ENCODE data around the gene RIPK3. TPM values are rescaled to one million over a fixed set of nuclear protein-coding genes. Genes with fewer than 3 reads are reported as not detected.

Gene RIPK3
- total and polyA plus RNA-seq, 7 donors = 0.94 to 1.9 (median 1.2) TPM

DNA sequence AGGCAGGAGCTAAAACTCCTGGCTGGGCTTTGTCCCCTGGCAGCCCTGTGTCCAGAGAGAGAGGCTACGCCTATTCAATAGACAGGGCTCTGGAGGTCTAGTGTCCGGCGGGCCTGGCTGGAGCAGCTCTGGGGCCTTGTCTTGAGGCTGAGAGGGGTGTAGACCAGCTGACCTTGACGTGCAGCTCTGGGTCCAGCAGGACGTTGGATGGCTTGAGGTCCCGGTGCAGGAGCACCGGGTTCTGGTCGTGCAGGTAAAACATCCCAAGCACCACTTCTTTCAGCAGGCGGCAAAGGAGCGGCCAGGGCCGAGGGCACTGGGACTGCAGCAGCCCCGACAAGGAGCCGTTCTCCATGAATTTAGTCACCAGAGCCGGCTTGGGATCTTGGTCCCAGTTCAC is 948 bp downstream of the RIPK3 start:
- H3K4me1 ChIP-seq = peaks cover 2% of the 10 kb centered on the region
- no peaks in the 10 kb centered on the region for H3K36me3 ChIP-seq (ENCODE audit: insufficient read depth in 1 of 2, low read depth in 1 of 2)
- peak overlapping the region; percentile 53 for H3K4me3 ChIP-seq
- DNase-seq (no peak), ATAC-seq (no peak)
- intact Hi-C loops (cut with DNase I) = no loop called here
- H3K27ac ChIP-seq = no peak overlapping the region
- no peaks in the 10 kb centered on the region for H3K9me3 ChIP-seq
- TF ChIP-seq, protein P1, sequence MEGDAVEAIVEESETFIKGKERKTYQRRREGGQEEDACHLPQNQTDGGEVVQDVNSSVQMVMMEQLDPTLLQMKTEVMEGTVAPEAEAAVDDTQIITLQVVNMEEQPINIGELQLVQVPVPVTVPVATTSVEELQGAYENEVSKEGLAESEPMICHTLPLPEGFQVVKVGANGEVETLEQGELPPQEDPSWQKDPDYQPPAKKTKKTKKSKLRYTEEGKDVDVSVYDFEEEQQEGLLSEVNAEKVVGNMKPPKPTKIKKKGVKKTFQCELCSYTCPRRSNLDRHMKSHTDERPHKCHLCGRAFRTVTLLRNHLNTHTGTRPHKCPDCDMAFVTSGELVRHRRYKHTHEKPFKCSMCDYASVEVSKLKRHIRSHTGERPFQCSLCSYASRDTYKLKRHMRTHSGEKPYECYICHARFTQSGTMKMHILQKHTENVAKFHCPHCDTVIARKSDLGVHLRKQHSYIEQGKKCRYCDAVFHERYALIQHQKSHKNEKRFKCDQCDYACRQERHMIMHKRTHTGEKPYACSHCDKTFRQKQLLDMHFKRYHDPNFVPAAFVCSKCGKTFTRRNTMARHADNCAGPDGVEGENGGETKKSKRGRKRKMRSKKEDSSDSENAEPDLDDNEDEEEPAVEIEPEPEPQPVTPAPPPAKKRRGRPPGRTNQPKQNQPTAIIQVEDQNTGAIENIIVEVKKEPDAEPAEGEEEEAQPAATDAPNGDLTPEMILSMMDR (IDR thresholded peaks at IDR 0.05) = no peak
- 70 to 79% (median 77%) methylated on average over 14 of the region's 14 CpGs for WGBS, 3 donors
- peaks cover 0 to 54% (median 9%) of the 10 kb centered on the region in 3 donors for H3K27me3 ChIP-seq (ENCODE audit: insufficient read depth in 3 of 3, low read length in 2 of 3)

DNA sequence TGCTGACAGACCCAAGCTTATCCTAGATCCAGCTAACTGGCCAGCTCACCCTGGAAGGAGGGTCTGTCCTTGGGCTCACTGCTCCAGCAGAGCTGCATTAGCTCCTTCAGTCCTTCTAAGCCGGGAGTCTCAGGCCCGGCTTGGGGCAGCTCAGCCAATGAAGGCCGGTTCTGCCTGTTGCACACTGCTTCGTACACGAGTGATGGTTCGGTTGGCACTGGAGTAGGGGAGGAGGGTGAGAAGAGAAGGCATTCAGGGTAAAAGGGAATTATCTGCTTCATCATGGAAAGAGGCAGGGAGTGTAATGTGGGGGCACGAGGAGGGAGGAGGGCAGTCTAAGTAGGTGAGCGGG is 2.0 kb downstream of the RIPK3 start:
- Histone ChIP-seq H3K27ac (no peak overlapping the region), H3K9me3 (no peaks in the 10 kb centered on the region), H3K27me3 (ENCODE audit: insufficient read depth in 3 of 3, low read length in 2 of 3) (peaks cover 0 to 60% (median 9%) of the 10 kb centered on the region in 3 donors), H3K4me1 (peaks cover 5% of the 10 kb centered on the region), H3K36me3 (ENCODE audit: insufficient read depth in 1 of 2, low read depth in 1 of 2) (no peaks in the 10 kb centered on the region), H3K4me3 (no peak overlapping the region)
- no peak for DNase-seq
- ATAC-seq = no peak
- intact Hi-C loops (cut with DNase I) = no loop called here
- TF ChIP-seq, protein P1 (IDR thresholded peaks at IDR 0.05) = no peak
- 89 to 92% (median 91%) methylated on average over 8 of the region's 8 CpGs for WGBS, 3 donors

DNA sequence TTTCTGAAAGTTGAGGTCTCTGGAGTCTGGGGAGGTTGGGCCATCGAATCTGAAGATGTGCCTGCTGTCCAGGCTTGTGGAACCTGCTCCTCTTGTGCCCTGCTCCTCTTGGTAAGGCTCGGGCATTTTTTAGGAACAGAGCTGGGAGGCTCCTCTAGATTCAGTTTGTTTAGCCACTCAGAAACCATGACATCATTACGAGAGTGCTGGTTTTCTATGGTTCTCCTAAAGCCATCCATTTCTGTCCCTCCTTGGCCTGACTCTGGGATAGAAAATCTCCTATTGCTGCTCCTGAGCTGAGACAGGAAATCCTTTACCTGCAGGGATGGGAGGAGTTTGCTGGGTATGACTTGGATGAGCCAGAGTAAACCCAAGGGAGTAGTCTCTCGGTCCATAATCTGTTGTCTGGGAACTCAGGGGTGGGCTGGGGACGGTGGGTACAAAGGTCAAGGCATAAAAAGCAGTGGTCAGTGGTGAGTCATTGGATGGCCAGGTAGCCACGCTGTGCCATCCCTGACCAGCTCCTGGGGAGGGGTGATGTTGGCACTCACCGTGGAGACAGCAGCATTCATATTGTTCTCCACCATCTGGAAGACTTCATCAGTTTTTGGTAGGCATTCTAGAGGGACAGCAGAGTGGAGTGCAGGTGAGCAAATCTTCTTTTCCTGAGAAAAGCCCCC is 2.5 kb downstream of the RIPK3 start:
- 80 to 88% (median 87%) methylated on average over 7 of the region's 7 CpGs for WGBS, 3 donors
- Histone ChIP-seq H3K9me3 (no peaks in the 10 kb centered on the region), H3K27me3 (ENCODE audit: insufficient read depth in 3 of 3, low read length in 2 of 3) (peaks cover 0 to 60% (median 9%) of the 10 kb centered on the region in 3 donors), H3K27ac (no peak overlapping the region), H3K4me3 (no peak overlapping the region), H3K36me3 (ENCODE audit: insufficient read depth in 1 of 2, low read depth in 1 of 2) (no peaks in the 10 kb centered on the region), H3K4me1 (peaks cover 9% of the 10 kb centered on the region)
- DNase-seq = no peak
- intact Hi-C loops (cut with DNase I) = no loop called here
- TF ChIP-seq, protein P1 (IDR thresholded peaks at IDR 0.05) = no peak
- no peak for ATAC-seq

DNA sequence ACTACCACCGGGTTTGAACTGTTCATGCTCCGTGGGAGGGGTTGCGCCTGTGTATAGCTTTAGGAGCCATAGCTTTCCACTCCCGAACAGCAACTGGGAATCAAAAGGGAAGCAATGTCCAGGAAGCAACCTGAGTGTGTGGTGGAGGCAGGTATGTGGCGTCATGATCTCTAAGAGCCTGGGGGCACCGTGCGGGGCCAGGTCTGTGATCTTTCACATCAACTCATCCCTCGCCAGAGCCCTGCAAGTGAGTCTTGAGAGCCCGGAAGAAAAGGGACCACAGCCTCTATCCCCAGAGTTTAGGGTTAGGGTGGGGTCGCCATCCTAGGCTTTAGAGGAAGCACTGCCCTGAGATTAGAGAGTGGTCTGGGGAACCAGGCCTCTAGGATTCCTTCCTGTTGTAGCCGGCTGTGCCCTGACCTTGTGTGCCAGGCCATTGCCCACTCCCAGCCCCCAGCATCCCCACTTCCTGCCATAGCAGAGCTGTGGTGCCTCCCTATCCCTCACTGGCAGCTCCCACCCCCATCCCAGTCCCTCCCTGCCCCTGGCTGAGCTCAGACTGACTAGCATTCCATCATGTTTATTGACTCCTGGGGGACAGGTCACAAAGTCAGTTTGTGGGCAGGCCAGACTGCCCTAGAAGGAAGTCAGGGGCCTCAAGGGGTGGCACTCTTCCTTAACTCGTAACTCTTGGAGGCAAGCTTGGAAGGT is 4.2 kb downstream of the RIPK3 start:
- intact Hi-C loops (cut with DNase I) = no loop called here
- 63 to 70% (median 69%) methylated on average over 12 of the region's 12 CpGs for WGBS, 3 donors
- H3K27me3 ChIP-seq (ENCODE audit: insufficient read depth in 3 of 3, low read length in 2 of 3) = peaks cover 0 to 53% (median 9%) of the 10 kb centered on the region in 3 donors
- peaks cover 10% of the 10 kb centered on the region for H3K4me1 ChIP-seq
- DNase-seq = no peak
- peak overlapping the region; percentile 71 for H3K27ac ChIP-seq
- peak overlapping the region; percentile 65 for H3K4me3 ChIP-seq
- H3K36me3 ChIP-seq (ENCODE audit: insufficient read depth in 1 of 2, low read depth in 1 of 2) = no peaks in the 10 kb centered on the region
- H3K9me3 ChIP-seq = no peaks in the 10 kb centered on the region
- TF ChIP-seq, protein P1 (IDR thresholded peaks at IDR 0.05) = no peak
- no peak for ATAC-seq

All from psoas muscle (tissue), 8 donors.